PC-3 (cell line): Measurements from ENCODE around the gene RNASE13. TPM values are rescaled to one million over a fixed set of nuclear protein-coding genes. Genes with fewer than 3 reads are reported as not detected.

Source experiments
- ATAC-seq: fragments of 200-7000 bp; cut with Tn5 transposase; 2 replicates; pipeline ENCODE4 v1.9.1; 2020; ENCODE audit warnings: mild to moderate bottlenecking, moderate library complexity
- BruUV-seq: library from RNA; stranded (reverse); fragments of 400-500 nt; replicated peaks from 2 replicates; lab custom pipeline; 2021; lab: Mats Ljungman, UMichigan
- CTCF ChIA-PET: fragments of 300-600 bp; sonication (Branson Sonifier 250); formaldehyde crosslinking; loops from one replicate; lab custom pipeline; 2022; ENCODE audit warnings: antibody characterized with exemption; lab: Charles Lee
- POLR2A ChIA-PET: fragments of 300-600 bp; sonication (Branson Sonifier 250); formaldehyde crosslinking; loops from one replicate; lab custom pipeline; 2022; ENCODE audit warnings: antibody characterized with exemption; ENCODE audit not compliant: unreplicated experiment; lab: Charles Lee
- DNase-seq: peaks from one replicate; pipeline ENCODE4 v3.0.0-alpha.2; 2015
- H2AFZ ChIP-seq: fragments of 300-600 bp; sonication (generic); 2 replicates; pipeline ENCODE4 v1.6.0; 2016; ENCODE audit warnings: antibody characterized with exemption, low read length
- H3F3A ChIP-seq: fragments of 300-600 bp; sonication (generic); one replicate; pipeline ENCODE4 v1.6.0; 2017; ENCODE audit warnings: antibody characterized with exemption, low read length, control low read depth, mild to moderate bottlenecking; ENCODE audit not compliant: unreplicated experiment
- H3K27ac ChIP-seq: fragments of 300-600 bp; sonication (generic); 2 replicates; pipeline ENCODE4 v1.5.1; 2016; ENCODE audit warnings: mild to moderate bottlenecking, low read length
- H3K27me3 ChIP-seq: fragments of 300-600 bp; sonication (generic); 2 replicates; pipeline ENCODE4 v1.6.1; 2016; ENCODE audit warnings: low read length, mixed read lengths
- H3K36me3 ChIP-seq: fragments of 300-600 bp; sonication (generic); 2 replicates; pipeline ENCODE4 v1.6.1; 2016; ENCODE audit warnings: low read depth, mixed run types, low read length, mixed read lengths
- H3K4me1 ChIP-seq: fragments of 300-600 bp; sonication (generic); 2 replicates; pipeline ENCODE4 v1.5.1; 2016; ENCODE audit warnings: low read length; ENCODE audit not compliant: insufficient read depth
- H3K4me2 ChIP-seq: fragments of 300-600 bp; sonication (generic); 2 replicates; pipeline ENCODE4 v1.6.0; 2016; ENCODE audit warnings: low read length
- H3K4me3 ChIP-seq: fragments of 300-600 bp; sonication (generic); 2 replicates; pipeline ENCODE4 v1.5.1; 2016; ENCODE audit warnings: mild to moderate bottlenecking, low read length, mixed read lengths
- H3K79me2 ChIP-seq: fragments of 300-600 bp; sonication (generic); 2 replicates; pipeline ENCODE4 v1.6.1; 2017; ENCODE audit warnings: low read length, mixed read lengths
- H3K9ac ChIP-seq: fragments of 300-600 bp; sonication (generic); 2 replicates; pipeline ENCODE4 v1.6.0; 2016; ENCODE audit warnings: mild to moderate bottlenecking, low read length
- H3K9me2 ChIP-seq: fragments of 300-600 bp; sonication (generic); replicated peaks from 2 replicates; pipeline ENCODE4 v1.6.1; 2016; ENCODE audit warnings: mixed run types, low read length, mixed read lengths
- H3K9me3 ChIP-seq: fragments of 300-600 bp; sonication (generic); 2 replicates; pipeline ENCODE4 v1.6.1; 2016; ENCODE audit warnings: low read length, mixed read lengths
- H4K20me1 ChIP-seq: fragments of 300-600 bp; sonication (generic); 2 replicates; pipeline ENCODE4 v1.6.1; 2016; ENCODE audit warnings: low read length, mixed read lengths
- CTCF ChIP-seq: fragments of 300-600 bp; sonication (generic); conservative IDR thresholded peaks from 2 replicates; pipeline ENCODE4 v1.5.1; 2017; ENCODE audit warnings: antibody characterized with exemption, low read depth, mild to moderate bottlenecking, low read length
- EZH2 ChIP-seq: fragments of 300-600 bp; sonication (generic); IDR thresholded peaks from one replicate; pipeline ENCODE4 v1.6.1; 2017; ENCODE audit warnings: antibody characterized with exemption, mild to moderate bottlenecking, low read length; ENCODE audit not compliant: unreplicated experiment
- EZH2phosphoT487 ChIP-seq: fragments of 300-600 bp; sonication (generic); IDR thresholded peaks from 2 replicates; pipeline ENCODE4 v1.6.1; 2018; ENCODE audit warnings: mild to moderate bottlenecking, antibody characterized with exemption, low read length, borderline replicate concordance
- intact Hi-C: fragments of 100-400 bp; cut with micrococcal nuclease; formaldehyde crosslinking; loops from 2 replicates; pipeline ENCODE4 v1.9.0; 2023
- total RNA-seq: library from RNA; depleted of rRNA; stranded (reverse); fragments of >200 nt; gene quantifications from 2 replicates; pipeline ENCODE4 v1.2.3, GENCODE V29; 2014

Gene RNASE13
- total RNA-seq, 1 experiment from 2014 or later, result not detected

DNA sequence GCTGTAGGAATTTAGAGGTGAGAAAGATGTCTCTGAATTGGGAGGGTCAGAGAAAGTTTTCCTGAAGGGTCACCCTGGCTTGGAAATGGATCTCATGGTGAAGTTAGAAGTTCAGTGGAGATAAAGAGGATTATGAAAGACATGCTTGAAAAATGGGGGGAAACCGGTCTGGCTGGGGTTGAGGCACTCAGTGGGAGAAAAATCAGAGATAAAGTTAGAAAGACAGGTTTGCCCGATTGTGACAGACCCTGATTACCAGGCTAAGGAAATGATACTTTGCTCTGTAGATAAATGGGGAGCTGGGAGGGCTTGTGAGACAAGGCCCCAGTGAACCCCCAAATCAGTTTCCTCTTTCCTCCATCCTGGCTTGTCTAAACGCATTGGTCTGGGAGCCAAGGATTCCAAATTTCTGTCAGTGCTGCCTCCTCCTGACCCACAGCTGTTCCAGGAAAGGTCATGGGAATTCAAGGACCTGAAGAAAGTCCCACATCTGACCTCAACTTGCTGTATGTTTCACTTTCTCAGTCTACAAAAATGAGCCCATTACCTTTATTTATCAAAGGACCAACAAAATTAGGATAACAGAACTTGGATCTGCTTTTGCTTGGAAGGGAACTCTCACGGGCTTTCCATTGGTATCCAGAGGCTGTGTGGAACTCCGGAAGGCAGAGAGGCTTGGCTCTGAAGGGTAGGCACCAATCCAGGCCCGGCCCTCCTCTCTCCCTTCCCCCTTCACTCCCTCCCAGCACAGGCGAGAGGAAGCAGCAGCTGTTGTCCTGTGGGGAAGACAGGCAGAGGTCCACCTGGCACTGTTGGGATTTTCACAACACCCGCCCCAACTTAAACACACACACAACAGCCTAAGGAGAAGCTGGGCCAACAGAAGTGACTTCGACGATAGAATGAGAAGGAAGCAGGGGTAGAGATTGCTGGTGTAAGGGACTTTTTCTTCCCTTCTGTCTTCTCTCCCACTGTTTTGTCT, 4.1 kb upstream of the RNASE13 start:
- Histone ChIP-seq H2AFZ (no peak overlapping the region), H3K27me3 (peaks cover 45% of the 10 kb centered on the region), H3K79me2 (no peaks in the 10 kb centered on the region), H3F3A (no peaks in the 10 kb centered on the region), H3K9me3 (no peaks in the 10 kb centered on the region), H3K4me3 (no peak overlapping the region), H3K9me2 (no peaks in the 10 kb centered on the region), H3K4me1 (no peaks in the 10 kb centered on the region), H3K9ac (no peak overlapping the region), H4K20me1 (no peaks in the 10 kb centered on the region), H3K27ac (no peak overlapping the region), H3K36me3 (no peaks in the 10 kb centered on the region), H3K4me2 (no peak overlapping the region)
- no peak for TF ChIP-seq EZH2
- TF ChIP-seq EZH2phosphoT487, result no peak
- TF ChIP-seq CTCF, result no peak
- DNase-seq (no peak), ATAC-seq (no peak)
- no TSS peak for BruUV-seq
- intact Hi-C loops, result no loop called here
- CTCF ChIA-PET, result interaction anchor here (0.6 kb wide), 1 partner anchor 57 kb away, joined by 3 read pairs; no protein-coding TSS in a partner anchor
- POLR2A ChIA-PET, result no interaction called here

DNA sequence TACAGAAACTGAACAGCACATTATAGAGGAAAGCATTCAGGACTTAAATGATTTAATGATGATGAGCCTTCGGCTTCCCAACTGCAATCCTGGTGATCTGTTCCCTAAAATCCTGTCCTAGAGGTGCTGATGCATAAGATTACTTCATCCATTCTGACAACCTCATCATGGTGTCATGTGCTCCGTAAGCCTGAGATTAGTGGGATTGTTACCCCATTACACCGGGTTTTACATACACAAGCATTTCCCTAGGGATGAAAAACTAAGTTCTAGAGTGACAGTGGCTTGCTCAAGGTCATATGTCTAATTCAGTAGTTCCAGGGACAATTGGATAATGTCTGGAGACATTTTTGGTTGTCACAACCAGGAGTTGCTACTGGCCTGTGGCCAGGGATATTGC, 2.5 kb upstream of the RNASE13 start:
- POLR2A ChIA-PET, result interaction anchor here (0.6 kb wide), 1 partner anchor 1218 kb away, joined by 4 read pairs; no protein-coding TSS in a partner anchor

More for the DNA sequence above, 2.5 kb upstream of the RNASE13 start:
- DNase-seq, result no peak
- Histone ChIP-seq H3K4me1 (no peaks in the 10 kb centered on the region), H4K20me1 (no peaks in the 10 kb centered on the region), H3K36me3 (no peaks in the 10 kb centered on the region), H3K79me2 (no peaks in the 10 kb centered on the region), H2AFZ (no peak overlapping the region), H3K4me3 (no peak overlapping the region), H3K9ac (no peak overlapping the region), H3K4me2 (no peak overlapping the region), H3K27ac (no peak overlapping the region), H3K9me2 (no peaks in the 10 kb centered on the region), H3K27me3 (peaks cover 61% of the 10 kb centered on the region), H3K9me3 (no peaks in the 10 kb centered on the region), H3F3A (no peaks in the 10 kb centered on the region)
- CTCF ChIA-PET, result no interaction called here
- BruUV-seq, result no TSS peak
- ATAC-seq, result no peak
- TF ChIP-seq EZH2 (no peak), CTCF (no peak), EZH2phosphoT487 (no peak)
- intact Hi-C loops, result no loop called here
